ENCODE data around the gene SIPA1L2.

SIPA1L2 gene

GRCh38 chr1:232630047-232630893 is at the start of gene SIPA1L2:
TSS of gene SIPA1L2 (minus strand) at chr1:232630133. CDS start at chr1:232515339, 114,794 bp downstream.
- peak; percentile 92 for DNase-seq (ENCODE audit: low spot score)

GRCh38 chr1:232678185-232678886 is 48.4 kb upstream of the SIPA1L2 start:
- peak; percentile 87 for DNase-seq (ENCODE audit: low spot score)

GRCh38 chr1:232676307-232676706 is 46.4 kb upstream of the SIPA1L2 start:
- DNase-seq (ENCODE audit: low spot score) = no peak

- no peak for DNase-seq (ENCODE audit: low spot score)
These were observed 46.0 kb upstream of the SIPA1L2 start for GRCh38 chr1:232675898-232676297.

- no peak for DNase-seq (ENCODE audit: low spot score)
These were observed 45.3 kb upstream of the SIPA1L2 start for GRCh38 chr1:232675260-232675659.

GRCh38 chr1:232673256-232673655 is 43.3 kb upstream of the SIPA1L2 start:
- DNase-seq (ENCODE audit: low spot score) = no peak

GRCh38 chr1:232669981-232670747 is 40.2 kb upstream of the SIPA1L2 start:
- no peak for DNase-seq (ENCODE audit: low spot score)

GRCh38 chr1:232667778-232668165 is 37.8 kb upstream of the SIPA1L2 start:
- DNase-seq (ENCODE audit: low spot score) = no peak

GRCh38 chr1:232667094-232667777 is 37.3 kb upstream of the SIPA1L2 start:
- no peak for DNase-seq (ENCODE audit: low spot score)

GRCh38 chr1:232664844-232665777 is 35.2 kb upstream of the SIPA1L2 start:
- DNase-seq (ENCODE audit: low spot score) = peak; percentile 9

GRCh38 chr1:232662910-232663309 is 33.0 kb upstream of the SIPA1L2 start:
- no peak for DNase-seq (ENCODE audit: low spot score)

- DNase-seq (ENCODE audit: low spot score) = no peak
These were observed 28.5 kb upstream of the SIPA1L2 start for GRCh38 chr1:232658386-232658785.

- no peak for DNase-seq (ENCODE audit: low spot score)
These were observed 27.6 kb upstream of the SIPA1L2 start for GRCh38 chr1:232657426-232658005.

- DNase-seq (ENCODE audit: low spot score) = no peak
These were observed 25.8 kb upstream of the SIPA1L2 start for GRCh38 chr1:232655746-232656085.

GRCh38 chr1:232655028-232655745 is 25.3 kb upstream of the SIPA1L2 start:
- no peak for DNase-seq (ENCODE audit: low spot score)

- DNase-seq (ENCODE audit: low spot score) = no peak
These were observed 23.9 kb upstream of the SIPA1L2 start for GRCh38 chr1:232653789-232654188.

- DNase-seq (ENCODE audit: low spot score) = no peak
These were observed 20.9 kb upstream of the SIPA1L2 start for GRCh38 chr1:232650845-232651244.

- no peak for DNase-seq (ENCODE audit: low spot score)
These were observed 20.5 kb upstream of the SIPA1L2 start for GRCh38 chr1:232650418-232650817.

- no peak for DNase-seq (ENCODE audit: low spot score)
These were observed 18.4 kb upstream of the SIPA1L2 start for GRCh38 chr1:232648316-232648715.

GRCh38 chr1:232644209-232644608 is 14.3 kb upstream of the SIPA1L2 start:
- no peak for DNase-seq (ENCODE audit: low spot score)

Measured in LoVo (cell line).